ENCODE results near the gene EML5.

DNA sequence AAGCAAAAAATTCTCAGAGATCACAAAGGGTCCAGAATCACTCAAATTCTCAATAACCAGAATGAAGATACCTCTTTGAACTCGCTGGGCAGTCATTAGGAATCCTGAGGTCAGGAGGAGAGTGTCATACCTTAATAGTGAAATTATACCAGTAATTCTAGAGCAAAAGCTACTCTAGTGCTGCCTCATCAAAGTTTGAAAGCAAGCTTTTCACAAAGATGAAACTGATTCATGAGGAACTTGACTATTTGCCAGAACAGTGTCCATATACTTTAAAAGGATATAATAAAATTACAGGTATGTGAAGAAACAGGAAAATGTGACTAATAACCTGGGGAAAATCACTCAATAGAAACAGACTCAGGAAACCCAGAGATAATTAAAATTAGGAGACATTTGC, 44.5 kb downstream of the EML5 start:
- TF ChIP-seq EP300 (IDR thresholded peaks at IDR 0.05) = no peak
- TF ChIP-seq, protein P1, sequence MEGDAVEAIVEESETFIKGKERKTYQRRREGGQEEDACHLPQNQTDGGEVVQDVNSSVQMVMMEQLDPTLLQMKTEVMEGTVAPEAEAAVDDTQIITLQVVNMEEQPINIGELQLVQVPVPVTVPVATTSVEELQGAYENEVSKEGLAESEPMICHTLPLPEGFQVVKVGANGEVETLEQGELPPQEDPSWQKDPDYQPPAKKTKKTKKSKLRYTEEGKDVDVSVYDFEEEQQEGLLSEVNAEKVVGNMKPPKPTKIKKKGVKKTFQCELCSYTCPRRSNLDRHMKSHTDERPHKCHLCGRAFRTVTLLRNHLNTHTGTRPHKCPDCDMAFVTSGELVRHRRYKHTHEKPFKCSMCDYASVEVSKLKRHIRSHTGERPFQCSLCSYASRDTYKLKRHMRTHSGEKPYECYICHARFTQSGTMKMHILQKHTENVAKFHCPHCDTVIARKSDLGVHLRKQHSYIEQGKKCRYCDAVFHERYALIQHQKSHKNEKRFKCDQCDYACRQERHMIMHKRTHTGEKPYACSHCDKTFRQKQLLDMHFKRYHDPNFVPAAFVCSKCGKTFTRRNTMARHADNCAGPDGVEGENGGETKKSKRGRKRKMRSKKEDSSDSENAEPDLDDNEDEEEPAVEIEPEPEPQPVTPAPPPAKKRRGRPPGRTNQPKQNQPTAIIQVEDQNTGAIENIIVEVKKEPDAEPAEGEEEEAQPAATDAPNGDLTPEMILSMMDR (IDR thresholded peaks at IDR 0.05) = no peak

All from sigmoid colon (tissue), 4 donors.